ENCODE measurements around the gene RAPSN.

RAPSN gene

DNA sequence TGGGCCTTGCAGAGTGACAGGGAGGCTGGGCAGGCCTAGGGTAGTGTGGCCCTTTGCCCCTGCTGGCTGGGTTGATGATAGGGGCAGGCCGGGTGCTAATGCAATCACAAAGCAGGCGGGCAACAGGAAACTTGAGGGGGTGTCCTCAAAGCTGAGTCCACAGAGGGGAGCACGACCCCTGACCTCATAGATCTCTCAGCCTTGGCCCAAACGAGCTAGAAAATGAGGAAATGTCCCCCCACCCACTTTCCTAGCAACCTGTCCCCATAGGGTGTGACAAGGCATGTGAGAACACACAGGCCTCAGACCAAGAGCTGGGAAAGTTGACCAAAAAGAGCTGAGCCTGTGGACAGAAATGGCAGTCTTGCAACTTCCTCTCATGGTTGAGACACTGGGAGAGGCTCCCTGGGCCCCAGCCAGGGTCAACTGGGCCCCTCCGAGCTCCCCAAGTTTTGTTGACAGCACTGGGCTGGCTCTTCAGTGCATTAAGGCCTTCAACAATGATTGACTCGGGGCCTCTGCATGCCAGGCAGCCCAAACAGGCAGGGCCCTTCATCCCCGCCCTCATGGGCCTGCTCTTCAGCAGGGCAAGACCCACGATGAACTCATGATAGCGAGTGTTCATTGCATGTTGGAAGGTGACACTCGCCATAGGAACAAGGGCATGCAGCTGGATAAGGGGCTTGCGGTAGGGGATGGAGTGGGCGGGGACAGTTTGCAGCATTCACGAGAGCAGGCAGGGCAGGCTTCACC lies 60.8 kb downstream of the RAPSN start:
- DNase-seq: no peak

Data from CD4-positive, alpha-beta T cell treated with Interleukin-6 for 4 hours (primary cell).